IPS-NIHi11 (cell line): Measurements from ENCODE around the gene RPH3AL.
"Not testable (repeated sequence)": the region's sequence is repeated elsewhere in the genome, so short reads cannot be mapped to it uniquely, and the experiment has no call there.

ENCODE experiments used
- DNase-seq: peaks from one replicate; pipeline ENCODE4 v3.0.0; 2012; ENCODE audit warnings: mixed read lengths, low spot score

RPH3AL gene

GRCh38 chr17:200586-200985 lies 152.0 kb downstream of the RPH3AL start:
- peak; percentile 50 for DNase-seq

GRCh38 chr17:199806-200545 lies 152.6 kb downstream of the RPH3AL start:
- peak; percentile 49 for DNase-seq

GRCh38 chr17:199191-199604 lies 153.4 kb downstream of the RPH3AL start:
- no peak for DNase-seq

- not testable (repeated sequence) for DNase-seq
These were observed 154.4 kb downstream of the RPH3AL start for GRCh38 chr17:198225-198624.

GRCh38 chr17:197352-197751 lies 155.3 kb downstream of the RPH3AL start:
- DNase-seq, result no peak

- no peak for DNase-seq
These were observed 157.6 kb downstream of the RPH3AL start for GRCh38 chr17:194828-195602.

- no peak for DNase-seq
These were observed 158.5 kb downstream of the RPH3AL start for GRCh38 chr17:193841-194806.

GRCh38 chr17:193426-193810 lies 159.2 kb downstream of the RPH3AL start:
- no peak for DNase-seq

- no peak for DNase-seq
These were observed 159.8 kb downstream of the RPH3AL start for GRCh38 chr17:192666-193425.

- DNase-seq, result no peak
These were observed 163.2 kb downstream of the RPH3AL start for GRCh38 chr17:189444-189843.

GRCh38 chr17:187130-187529 lies 165.5 kb downstream of the RPH3AL start:
- DNase-seq, result no peak

- no peak for DNase-seq
These were observed 167.0 kb downstream of the RPH3AL start for GRCh38 chr17:185445-186138.

GRCh38 chr17:183021-183420 lies 169.6 kb downstream of the RPH3AL start:
- DNase-seq, result no peak

GRCh38 chr17:182050-182751 lies 170.4 kb downstream of the RPH3AL start:
- peak; percentile 48 for DNase-seq

- DNase-seq, result peak; percentile 93
These were observed 171.2 kb downstream of the RPH3AL start, which contains the start of gene DOC2B for GRCh38 chr17:181245-182049. TSS of gene DOC2B (minus strand) at chr17:181650. CDS start at chr17:181479, 171 bp downstream.

- DNase-seq, result peak; percentile 74
These were observed 172.0 kb downstream of the RPH3AL start for GRCh38 chr17:180381-181244.

- peak; percentile 59 for DNase-seq
These were observed 172.7 kb downstream of the RPH3AL start for GRCh38 chr17:179781-180380.

- no peak for DNase-seq
These were observed 173.6 kb downstream of the RPH3AL start for GRCh38 chr17:179066-179432.
